ENCODE data around the gene CTU2. TPM values are rescaled to one million over a fixed set of nuclear protein-coding genes. Genes with fewer than 3 reads are reported as not detected.

Gene CTU2
- total RNA-seq, 1 donor from 2014 or later = 21.3 TPM

DNA sequence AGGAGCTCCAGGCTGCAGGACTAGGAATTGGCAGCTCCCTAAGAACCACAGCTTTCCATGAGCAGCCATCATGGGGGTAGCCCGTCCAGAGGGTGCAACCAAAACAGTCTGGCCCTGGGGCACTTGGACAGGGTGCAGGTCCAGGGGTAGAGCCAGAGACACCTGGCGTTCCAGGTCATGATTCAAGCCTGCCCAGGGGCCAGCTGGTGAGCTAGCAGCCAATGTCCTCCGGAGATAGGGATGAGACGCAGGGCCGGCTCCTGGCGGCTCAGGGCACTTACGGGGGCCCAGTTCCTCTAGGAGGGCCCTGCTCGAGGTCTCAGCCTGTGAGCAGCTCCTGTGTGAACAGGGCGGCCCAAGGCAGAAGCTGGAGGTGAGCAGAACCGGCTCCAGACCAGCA lies 56.6 kb downstream of the CTU2 start:
- ATAC-seq (no peak), DNase-seq (no peak)
- peaks cover 83% of the 10 kb centered on the region for H3K4me1 ChIP-seq
- peak overlapping the region; percentile 13 for H3K27ac ChIP-seq
- no peaks in the 10 kb centered on the region for H3K9me3 ChIP-seq
- H3K36me3 ChIP-seq = no peaks in the 10 kb centered on the region
- intact Hi-C loops (cut with DNase I) = no loop called here
- H3K4me3 ChIP-seq = no peak overlapping the region
- TF ChIP-seq, protein P1, sequence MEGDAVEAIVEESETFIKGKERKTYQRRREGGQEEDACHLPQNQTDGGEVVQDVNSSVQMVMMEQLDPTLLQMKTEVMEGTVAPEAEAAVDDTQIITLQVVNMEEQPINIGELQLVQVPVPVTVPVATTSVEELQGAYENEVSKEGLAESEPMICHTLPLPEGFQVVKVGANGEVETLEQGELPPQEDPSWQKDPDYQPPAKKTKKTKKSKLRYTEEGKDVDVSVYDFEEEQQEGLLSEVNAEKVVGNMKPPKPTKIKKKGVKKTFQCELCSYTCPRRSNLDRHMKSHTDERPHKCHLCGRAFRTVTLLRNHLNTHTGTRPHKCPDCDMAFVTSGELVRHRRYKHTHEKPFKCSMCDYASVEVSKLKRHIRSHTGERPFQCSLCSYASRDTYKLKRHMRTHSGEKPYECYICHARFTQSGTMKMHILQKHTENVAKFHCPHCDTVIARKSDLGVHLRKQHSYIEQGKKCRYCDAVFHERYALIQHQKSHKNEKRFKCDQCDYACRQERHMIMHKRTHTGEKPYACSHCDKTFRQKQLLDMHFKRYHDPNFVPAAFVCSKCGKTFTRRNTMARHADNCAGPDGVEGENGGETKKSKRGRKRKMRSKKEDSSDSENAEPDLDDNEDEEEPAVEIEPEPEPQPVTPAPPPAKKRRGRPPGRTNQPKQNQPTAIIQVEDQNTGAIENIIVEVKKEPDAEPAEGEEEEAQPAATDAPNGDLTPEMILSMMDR (IDR thresholded peaks at IDR 0.05) = no peak
- H3K27me3 ChIP-seq = no peaks in the 10 kb centered on the region

DNA sequence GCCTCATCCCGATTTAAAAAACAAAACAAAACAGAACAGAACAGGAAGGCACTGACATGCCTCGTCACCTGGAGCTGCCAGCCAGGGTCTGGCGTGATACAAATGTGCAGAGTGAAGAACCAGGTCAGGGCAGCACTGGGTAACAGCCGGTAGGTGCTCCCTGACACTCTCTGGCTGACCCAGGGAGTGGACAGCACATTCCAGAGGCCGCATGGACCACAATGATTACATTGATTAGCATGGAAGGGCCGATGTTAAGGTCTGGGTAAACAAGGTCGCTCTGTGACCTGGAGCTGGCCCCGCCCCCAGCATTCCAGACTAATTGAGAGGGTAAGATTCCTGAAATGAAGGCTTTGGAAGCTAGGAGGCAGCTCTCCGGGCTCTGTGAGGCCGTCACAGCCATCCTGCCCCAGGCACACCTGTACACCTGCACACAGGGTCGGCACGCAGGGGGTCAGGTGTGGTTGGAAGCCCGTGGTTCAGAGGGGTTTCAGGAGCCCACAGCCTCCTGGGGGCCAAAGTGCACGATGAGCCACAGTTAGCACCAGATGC lies 57.3 kb downstream of the CTU2 start:
- Histone ChIP-seq H3K4me3 (no peak overlapping the region), H3K36me3 (no peaks in the 10 kb centered on the region), H3K27me3 (no peaks in the 10 kb centered on the region), H3K4me1 (peaks cover 84% of the 10 kb centered on the region), H3K9me3 (no peaks in the 10 kb centered on the region), H3K27ac (peak overlapping the region; percentile 13)
- TF ChIP-seq, protein P1 (IDR thresholded peaks at IDR 0.05) = peak; percentile 3
- DNase-seq (peak; percentile 82), ATAC-seq (peak; percentile 45)
- intact Hi-C loops (cut with DNase I) = no loop called here

DNA sequence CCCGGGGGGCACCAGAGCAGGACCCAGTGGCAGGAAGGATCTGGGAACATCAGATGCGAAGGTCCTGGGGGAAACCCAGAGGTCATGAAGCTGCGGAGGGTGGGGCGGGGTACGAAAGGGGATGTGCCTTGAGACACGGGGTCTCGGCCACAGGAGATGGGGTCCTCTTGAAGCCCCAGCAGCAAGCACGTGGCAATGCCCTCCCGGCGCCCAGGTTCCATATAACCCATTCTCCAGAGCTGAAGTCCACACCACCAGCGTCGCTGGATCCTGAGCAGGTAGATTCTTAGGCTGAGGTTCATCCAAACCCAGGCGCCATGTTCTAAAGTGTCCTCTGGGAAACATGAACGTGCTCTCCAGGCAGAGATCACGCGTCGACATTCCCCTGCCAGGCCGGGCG lies 57.8 kb downstream of the CTU2 start:
- TF ChIP-seq, protein P1 (IDR thresholded peaks at IDR 0.05) = no peak
- H3K27me3 ChIP-seq = no peaks in the 10 kb centered on the region
- ATAC-seq (no peak), DNase-seq (no peak)
- no peak overlapping the region for H3K4me3 ChIP-seq
- no peaks in the 10 kb centered on the region for H3K9me3 ChIP-seq
- no peaks in the 10 kb centered on the region for H3K36me3 ChIP-seq
- H3K4me1 ChIP-seq = peaks cover 84% of the 10 kb centered on the region
- intact Hi-C loops (cut with DNase I) = no loop called here
- peak overlapping the region; percentile 13 for H3K27ac ChIP-seq

DNA sequence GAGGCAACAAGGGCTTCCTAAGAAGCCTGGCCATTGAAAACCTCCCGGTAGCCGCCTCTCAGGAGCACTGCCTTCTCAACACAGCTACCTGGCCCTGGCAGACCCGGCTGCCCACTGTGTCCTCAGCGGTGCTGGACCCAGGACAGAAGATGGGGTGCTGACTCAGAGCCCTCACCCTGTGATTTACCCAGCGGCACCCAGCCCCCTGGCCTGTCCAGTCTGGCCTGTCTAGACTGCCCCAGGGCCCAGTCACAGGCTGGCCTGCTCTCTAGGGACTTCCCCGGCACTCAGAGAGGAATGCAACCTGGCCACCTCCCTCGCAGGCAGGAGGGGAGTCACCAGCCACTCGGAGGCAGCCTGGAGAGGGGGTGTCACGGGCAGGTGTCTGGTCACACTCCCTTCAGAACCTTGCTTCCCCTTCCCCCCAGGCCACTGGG lies 58.6 kb downstream of the CTU2 start:
- H3K27me3 ChIP-seq = no peaks in the 10 kb centered on the region
- peak; percentile 90 for DNase-seq
- H3K27ac ChIP-seq = peak overlapping the region; percentile 9
- ATAC-seq = peak; percentile 77
- intact Hi-C loops (cut with DNase I) = no loop called here
- H3K9me3 ChIP-seq = no peaks in the 10 kb centered on the region
- TF ChIP-seq, protein P1 (IDR thresholded peaks at IDR 0.05) = no peak
- H3K36me3 ChIP-seq = no peaks in the 10 kb centered on the region
- H3K4me3 ChIP-seq = no peak overlapping the region
- peaks cover 84% of the 10 kb centered on the region for H3K4me1 ChIP-seq

Small RNAs within 50 kb of the gene (microRNA-seq; reads per million reads assigned to microRNA genes)
- gene MIR4722 (ENCODE audit: borderline microRNAs expressed) = not detected

Other genes with a start within 250 kb of the CTU2 start
- 44.5 TPM for gene ZC3H18, start 136.1 kb upstream of the CTU2 start, total RNA-seq
- not detected for gene IL17C, start 67.9 kb upstream of the CTU2 start, total RNA-seq
- gene CYBA, start 55.5 kb upstream of the CTU2 start, total RNA-seq = 257 TPM
- gene MVD, start 43.4 kb upstream of the CTU2 start, total RNA-seq = 104 TPM
- 7.0 TPM for gene SNAI3, start 20.0 kb upstream of the CTU2 start, total RNA-seq
- gene RNF166, start 95 bp upstream of the CTU2 start, total RNA-seq = 50.6 TPM
- gene PIEZO1, start 78.7 kb downstream of the CTU2 start, total RNA-seq = 196 TPM
- 1.0 TPM for gene CDT1, start 97.3 kb downstream of the CTU2 start, total RNA-seq
- 85.2 TPM for gene APRT, start 105.4 kb downstream of the CTU2 start, total RNA-seq
- gene GALNS, start 150.4 kb downstream of the CTU2 start, total RNA-seq = 32.8 TPM
- 43.9 TPM for gene TRAPPC2L, start 150.6 kb downstream of the CTU2 start, total RNA-seq
- not detected for gene PABPN1L, start 160.2 kb downstream of the CTU2 start, total RNA-seq

Data from upper lobe of right lung (tissue), 1 donor.